Heart left ventricle (tissue), 16 donors: ENCODE results near the gene RPL18. TPM values are rescaled to one million over a fixed set of nuclear protein-coding genes. Genes with fewer than 3 reads are reported as not detected.

ENCODE experiments used
- ATAC-seq, 4 donors: fragments of 200-7000 bp; cut with Tn5 transposase; one replicate each; pipeline ENCODE4 v1.9.1; 2020 to 2022; ENCODE audit warnings: moderate library complexity in 4 of 4, mild to moderate bottlenecking in 3 of 4, moderate number of reproducible peaks in 1 of 4
- DNase-seq, 5 donors: peaks; one replicate each; pipeline ENCODE4 v3.0.0-alpha.2; 2020
- H3K27ac ChIP-seq, 12 donors: fragments of 200-600 bp; sonication (generic) in 4 of 12; one replicate each; pipeline versions ENCODE4 v1.5.0 to v1.8.0; 2016 to 2022; ENCODE audit warnings: mild to moderate bottlenecking in 2 of 12
- H3K27me3 ChIP-seq, 9 donors: fragments of 200-600 bp; sonication (generic) in 2 of 9; one replicate each; pipeline versions ENCODE4 v1.5.1 to v1.8.0; 2016 to 2022; ENCODE audit warnings: mild to moderate bottlenecking in 3 of 9
- H3K36me3 ChIP-seq, 9 donors: fragments of 200-600 bp; sonication (generic) in 2 of 9; one replicate each; pipeline versions ENCODE4 v1.5.0 to v1.8.0; 2018 to 2022; ENCODE audit warnings: mild to moderate bottlenecking in 2 of 9
- H3K4me1 ChIP-seq, 12 donors: fragments of 200-600 bp; sonication (generic) in 4 of 12; one replicate each; pipeline versions ENCODE4 v1.5.0 to v1.8.0; 2016 to 2022; ENCODE audit warnings: mild to moderate bottlenecking in 3 of 12
- H3K4me3 ChIP-seq, 12 donors: fragments of 200-600 bp; sonication (generic) in 4 of 12; one replicate each; pipeline versions ENCODE4 v1.5.0 to v1.8.0; 2017 to 2022; ENCODE audit warnings: mild to moderate bottlenecking in 9 of 12, moderate library complexity in 4 of 12
- H3K9me3 ChIP-seq, 12 donors: fragments of 200-600 bp; sonication (generic) in 4 of 12; one replicate each; pipeline versions ENCODE4 v1.5.0 to v1.8.0; 2016 to 2022; ENCODE audit warnings: mild to moderate bottlenecking in 1 of 12
- POLR2A ChIP-seq, 2 donors: fragments of 450-650 bp; IDR thresholded peaks; one replicate each; pipeline ENCODE4 v1.6.1; 2017; ENCODE audit warnings: antibody characterized with exemption in 2 of 2, mild to moderate bottlenecking in 2 of 2, moderate library complexity in 2 of 2
- WGBS, 4 donors: extraction: QIAGEN DNeasy Blood & Tissue Kit in 2 of 4; methylation state at CpG; one replicate each; pipeline versions ENCODE4 v1.1.5 to v1.1.7; 2013 to 2018; 5-methylcytosine and 5-hydroxymethylcytosine counted together
- intact Hi-C, 10 donors: fragments of 100-400 bp; cut with DNase I; formaldehyde crosslinking; loops; one replicate each; pipeline versions ENCODE4 v1.11.1 to v1.14.2; 2022
- polyA plus RNA-seq, 2 donors: library from polyadenylated mRNA; stranded (reverse); fragments of 200-250 nt; gene quantifications; one replicate each; pipeline ENCODE4 v1.2.3, GENCODE V29; 2013
- total RNA-seq, 9 donors: library from RNA; depleted of rRNA in 2 of 9; stranded (reverse); fragments of >200 nt in 2 of 9; fragmentation: NEBNext Ultra II Directional in 3 of 9; extraction: Animal tissue kit (Norgen Biotek cat#: 25700) in 3 of 9; gene quantifications; one replicate each; pipeline versions ENCODE4 v1.1.0 to v1.2.4, GENCODE V29; 2016 to 2023
- TF ChIP-seq, protein P1 (sequence below), 12 donors: fragments of 200-600 bp; sonication (generic) in 4 of 12; IDR thresholded peaks; one replicate each; pipeline versions ENCODE4 v1.5.0 to v1.8.0; 2018 to 2022; ENCODE audit warnings: antibody characterized with exemption in 12 of 12, mild to moderate bottlenecking in 5 of 12
- donor health status: ischemic (EF 13 %, LVEDD 7.1; RV severe dilation, severe dysfunction).
- donor health status: healthy with polysubstance abuse.
- donor health status: DM: no; HTN: yes; CAD: no.
- donor health status: DM: no; HTN: no; CAD: no.
- donor health status: ischemic (EF 25% LVEDD 6.9; RV normal size, moderate dysfunction).
- donor health status: ischemic (EF 25% LVEDD 5.7; RV mildly dilated, moderate dysfunction).
- donor health status: healthy.
- donor health status: DM: yes; HTN: yes; CAD: no.
- donor health status: ischemic (EF 35%, LVEDD 5.7; RV mildly dilated, moderate dysfunction).
- donor health status: nonischemic (EF 11% LVEDD 7.7; RV severe dilation, severe dysfunction).
- donor health status: DM: yes; HTN: yes; CAD: no.
- donor health status: PGD.
- donor health status: ischemic (EF 29% LVEDD 5.4; RV normal size, mild dysfunction).
- donor health status: nonischemic (EF 23%, LVEDD 6.1; RV moderate dilation, normal function).

The RPL18 gene
- total and polyA plus RNA-seq, 11 donors = 470 to 1,773 (median 714) TPM

GRCh38 chr19:48617146-48617937, 1.6 kb downstream of the RPL18 start:
- WGBS, 4 donors = 64 to 70% (median 67%) methylated on average over 12 to 18 of the region's 18 CpGs
- H3K36me3 ChIP-seq = peaks cover 2 to 43% (median 29%) of the 10 kb centered on the region in 9 donors
- intact Hi-C loops = loop anchor here in 1 of 10 donors (10.0 kb wide), 1 partner anchor 233 kb away; no protein-coding TSS in a partner anchor
- H3K27me3 ChIP-seq = peaks cover 0 to 6% (median 0%) of the 10 kb centered on the region in 9 donors
- ATAC-seq = no peak
- H3K9me3 ChIP-seq = no peaks in the 10 kb centered on the region
- peaks cover 11 to 51% (median 26%) of the 10 kb centered on the region in 12 donors for H3K4me1 ChIP-seq
- TF ChIP-seq, protein P1, sequence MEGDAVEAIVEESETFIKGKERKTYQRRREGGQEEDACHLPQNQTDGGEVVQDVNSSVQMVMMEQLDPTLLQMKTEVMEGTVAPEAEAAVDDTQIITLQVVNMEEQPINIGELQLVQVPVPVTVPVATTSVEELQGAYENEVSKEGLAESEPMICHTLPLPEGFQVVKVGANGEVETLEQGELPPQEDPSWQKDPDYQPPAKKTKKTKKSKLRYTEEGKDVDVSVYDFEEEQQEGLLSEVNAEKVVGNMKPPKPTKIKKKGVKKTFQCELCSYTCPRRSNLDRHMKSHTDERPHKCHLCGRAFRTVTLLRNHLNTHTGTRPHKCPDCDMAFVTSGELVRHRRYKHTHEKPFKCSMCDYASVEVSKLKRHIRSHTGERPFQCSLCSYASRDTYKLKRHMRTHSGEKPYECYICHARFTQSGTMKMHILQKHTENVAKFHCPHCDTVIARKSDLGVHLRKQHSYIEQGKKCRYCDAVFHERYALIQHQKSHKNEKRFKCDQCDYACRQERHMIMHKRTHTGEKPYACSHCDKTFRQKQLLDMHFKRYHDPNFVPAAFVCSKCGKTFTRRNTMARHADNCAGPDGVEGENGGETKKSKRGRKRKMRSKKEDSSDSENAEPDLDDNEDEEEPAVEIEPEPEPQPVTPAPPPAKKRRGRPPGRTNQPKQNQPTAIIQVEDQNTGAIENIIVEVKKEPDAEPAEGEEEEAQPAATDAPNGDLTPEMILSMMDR (IDR thresholded peaks at IDR 0.05) = peak in 1 of 12 donors; percentile 17
- no peak for TF ChIP-seq POLR2A (IDR thresholded peaks at IDR 0.05)
- peak overlapping the region in 6 of 12 donors; percentile 80 to 95 (median 92) for H3K27ac ChIP-seq
- no peak for DNase-seq
- peak overlapping the region in 10 of 12 donors; percentile 59 to 97 (median 88) for H3K4me3 ChIP-seq

DNA sequence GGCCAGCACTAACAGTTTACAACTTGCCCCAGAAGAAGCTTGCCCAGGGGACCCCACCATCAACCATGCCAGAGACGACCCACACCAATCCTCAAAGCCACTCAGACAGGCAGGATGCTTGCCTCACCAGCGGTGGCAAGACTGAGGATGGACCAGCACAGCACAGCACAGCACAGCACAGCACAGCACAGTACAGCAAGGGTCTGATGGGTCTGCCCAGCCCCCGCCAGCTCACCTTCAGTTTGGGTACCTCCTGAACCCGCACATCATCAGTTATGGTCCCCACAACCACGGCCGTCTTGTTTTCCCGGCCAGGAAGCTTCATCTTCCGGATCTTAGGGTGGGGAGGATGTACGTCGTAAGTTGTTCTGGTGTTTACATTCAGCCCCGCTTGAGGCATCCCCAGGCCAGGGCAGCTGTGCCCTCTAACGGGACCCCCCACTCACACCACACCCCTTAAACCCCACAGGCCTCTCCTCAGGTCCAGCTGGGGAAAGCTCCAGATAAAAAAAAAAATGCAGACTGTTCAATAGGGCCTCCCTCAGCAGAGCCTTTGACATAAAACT, 2.4 kb downstream of the RPL18 start:
- H3K4me3 ChIP-seq = peak overlapping the region in 1 of 12 donors; percentile 90
- intact Hi-C loops = loop anchor here in 1 of 10 donors (10.0 kb wide), 1 partner anchor 232 kb away; no protein-coding TSS in a partner anchor
- 57 to 80% (median 71%) methylated on average over 11 to 12 of the region's 12 CpGs for whole genome bisulfite sequencing, 4 donors

DNA sequence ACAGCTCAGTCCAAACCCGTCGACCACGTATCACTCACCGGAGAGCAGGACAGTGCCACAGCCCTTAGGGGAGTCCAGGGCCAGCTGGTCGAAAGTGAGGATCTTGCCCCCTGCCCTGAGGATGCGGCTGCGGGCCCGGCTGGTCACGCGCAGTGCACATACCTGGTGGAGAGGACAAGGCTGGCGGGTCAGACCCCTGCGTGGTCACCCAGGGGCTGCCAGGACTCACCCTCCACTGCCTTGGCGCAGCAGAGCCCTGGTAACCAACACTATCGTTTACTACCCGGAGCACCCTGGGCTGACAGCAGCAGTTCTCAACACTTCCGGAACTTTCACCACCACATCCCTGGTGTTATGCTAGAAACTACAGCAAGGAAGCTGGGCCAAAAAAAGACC, 2.9 kb downstream of the RPL18 start:
- DNase-seq (no peak), ATAC-seq (no peak)
- intact Hi-C loops = loop anchor here in 1 of 10 donors (10.0 kb wide), 1 partner anchor 231 kb away; no protein-coding TSS in a partner anchor
- Histone ChIP-seq H3K27me3 (peaks cover 0 to 6% (median 0%) of the 10 kb centered on the region in 9 donors), H3K4me1 (peaks cover 11 to 38% (median 26%) of the 10 kb centered on the region in 12 donors), H3K4me3 (no peak overlapping the region), H3K36me3 (peaks cover 2 to 36% (median 27%) of the 10 kb centered on the region in 9 donors), H3K27ac (no peak overlapping the region), H3K9me3 (no peaks in the 10 kb centered on the region)
- no peak for TF ChIP-seq POLR2A (IDR thresholded peaks at IDR 0.05)
- TF ChIP-seq, protein P1 (IDR thresholded peaks at IDR 0.05) = no peak
- WGBS, 4 donors = 82 to 90% (median 86%) methylated on average over 7 to 16 of the region's 16 CpGs

More for the DNA sequence above, 2.4 kb downstream of the RPL18 start:
- ATAC-seq (no peak), DNase-seq (no peak)
- Histone ChIP-seq H3K27ac (peak overlapping the region in 1 of 12 donors; percentile 16), H3K36me3 (peaks cover 2 to 41% (median 27%) of the 10 kb centered on the region in 9 donors), H3K9me3 (no peaks in the 10 kb centered on the region), H3K27me3 (peaks cover 0 to 6% (median 0%) of the 10 kb centered on the region in 9 donors), H3K4me1 (peaks cover 11 to 44% (median 26%) of the 10 kb centered on the region in 12 donors)
- TF ChIP-seq POLR2A (IDR thresholded peaks at IDR 0.05) = no peak
- TF ChIP-seq, protein P1 (IDR thresholded peaks at IDR 0.05) = no peak
